ENCODE results near the gene EIF4B.
A peak's percentile ranks its signal among the peaks of the same experiment; 100 is the strongest.

EIF4B gene

DNA sequence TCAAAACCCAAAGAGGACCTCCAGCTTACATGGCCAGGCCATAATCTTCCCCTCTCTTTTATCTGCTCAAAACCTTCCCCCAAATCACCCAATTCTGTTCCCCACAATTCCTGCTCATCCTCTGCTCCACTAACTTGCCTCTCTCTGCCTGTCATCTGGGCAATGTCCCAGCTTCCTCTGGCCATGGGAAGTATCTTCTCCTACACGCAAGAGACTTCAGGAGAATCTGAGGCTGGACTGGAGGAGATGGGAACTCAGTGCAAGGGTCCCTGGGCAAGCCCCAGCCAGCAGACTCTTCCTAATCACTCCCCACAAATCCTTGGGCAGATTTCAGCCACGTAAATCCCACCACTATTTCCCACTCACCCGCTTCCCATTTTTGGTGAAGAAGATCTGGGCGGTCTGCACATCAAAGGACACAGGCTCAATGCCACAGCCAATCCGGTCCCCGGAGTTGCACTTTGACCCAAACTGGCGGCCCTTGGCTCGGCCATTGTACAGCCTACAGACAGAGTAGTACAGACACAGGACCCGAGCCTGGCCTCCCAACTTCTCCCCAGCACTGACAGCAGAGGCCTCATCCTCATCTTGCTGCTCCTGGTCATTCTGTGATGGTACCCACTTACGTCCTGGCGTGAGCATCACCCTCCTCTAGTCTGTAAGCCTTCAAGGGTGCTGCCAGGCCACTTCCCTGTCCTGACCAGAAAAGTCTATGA lies 68.2 kb downstream of the EIF4B start:
- no peaks in the 10 kb centered on the region for H3K9me3 Mint-ChIP-seq
- H3K27me3 Mint-ChIP-seq (ENCODE audit: low read depth, poor library complexity): peaks cover 10% of the 10 kb centered on the region
- peaks cover 59% of the 10 kb centered on the region for H3K4me1 Mint-ChIP-seq

DNA sequence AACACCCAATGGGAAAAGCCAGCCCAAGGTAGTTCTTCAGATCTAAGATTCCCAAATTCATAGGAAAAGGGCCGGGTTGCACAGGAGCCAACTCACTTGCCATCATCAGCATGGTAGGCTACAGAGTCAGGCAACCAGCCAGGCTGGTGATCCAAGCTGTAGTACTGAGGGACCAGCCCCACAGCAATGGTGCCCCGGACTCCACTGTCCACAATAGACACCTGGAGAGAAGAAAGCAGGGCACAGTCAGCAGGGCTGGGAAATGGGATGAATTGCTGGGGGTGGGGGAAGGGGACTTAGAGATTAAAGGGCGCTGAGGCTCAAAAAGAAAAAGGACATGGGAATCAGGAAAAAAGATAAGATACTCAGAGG lies 68.7 kb downstream of the EIF4B start:
- Mint-ChIP-seq H3K36me3 (ENCODE audit: low read depth) (peaks cover 27% of the 10 kb centered on the region), H3K4me3 (no peak overlapping the region), H3K9me3 (no peaks in the 10 kb centered on the region), H3K4me1 (peaks cover 58% of the 10 kb centered on the region), H3K27me3 (ENCODE audit: low read depth, poor library complexity) (peaks cover 8% of the 10 kb centered on the region), H3K27ac (no peak overlapping the region)
- TF ChIP-seq, protein P1, sequence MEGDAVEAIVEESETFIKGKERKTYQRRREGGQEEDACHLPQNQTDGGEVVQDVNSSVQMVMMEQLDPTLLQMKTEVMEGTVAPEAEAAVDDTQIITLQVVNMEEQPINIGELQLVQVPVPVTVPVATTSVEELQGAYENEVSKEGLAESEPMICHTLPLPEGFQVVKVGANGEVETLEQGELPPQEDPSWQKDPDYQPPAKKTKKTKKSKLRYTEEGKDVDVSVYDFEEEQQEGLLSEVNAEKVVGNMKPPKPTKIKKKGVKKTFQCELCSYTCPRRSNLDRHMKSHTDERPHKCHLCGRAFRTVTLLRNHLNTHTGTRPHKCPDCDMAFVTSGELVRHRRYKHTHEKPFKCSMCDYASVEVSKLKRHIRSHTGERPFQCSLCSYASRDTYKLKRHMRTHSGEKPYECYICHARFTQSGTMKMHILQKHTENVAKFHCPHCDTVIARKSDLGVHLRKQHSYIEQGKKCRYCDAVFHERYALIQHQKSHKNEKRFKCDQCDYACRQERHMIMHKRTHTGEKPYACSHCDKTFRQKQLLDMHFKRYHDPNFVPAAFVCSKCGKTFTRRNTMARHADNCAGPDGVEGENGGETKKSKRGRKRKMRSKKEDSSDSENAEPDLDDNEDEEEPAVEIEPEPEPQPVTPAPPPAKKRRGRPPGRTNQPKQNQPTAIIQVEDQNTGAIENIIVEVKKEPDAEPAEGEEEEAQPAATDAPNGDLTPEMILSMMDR (IDR thresholded peaks at IDR 0.05): no peak
- DNase-seq: no peak

More for the DNA sequence above, 68.2 kb downstream of the EIF4B start:
- no peak overlapping the region for H3K4me3 Mint-ChIP-seq
- peaks cover 27% of the 10 kb centered on the region for H3K36me3 Mint-ChIP-seq (ENCODE audit: low read depth)
- TF ChIP-seq, protein P1 (IDR thresholded peaks at IDR 0.05): no peak
- H3K27ac Mint-ChIP-seq: no peak overlapping the region
- DNase-seq: no peak

DNA sequence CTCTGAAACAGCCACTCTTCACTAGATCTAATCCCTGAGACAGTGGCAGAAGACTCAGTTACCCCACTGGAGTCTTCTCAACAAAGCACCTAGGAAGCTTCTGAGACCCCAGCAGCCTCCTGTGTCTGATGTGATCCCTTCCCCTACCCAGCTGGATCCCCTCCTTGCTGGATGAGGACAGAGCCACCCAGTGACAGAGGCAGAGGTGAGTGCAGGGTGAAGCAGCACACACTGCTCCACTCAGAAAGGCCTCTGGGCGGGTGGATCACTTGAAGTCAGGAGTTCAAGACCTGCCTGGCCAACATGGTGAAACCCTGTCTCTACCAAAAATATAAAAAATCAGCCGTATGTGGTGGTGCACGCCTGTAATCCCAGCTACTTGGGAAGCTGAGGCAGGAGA lies 70.2 kb downstream of the EIF4B start:
- H3K27me3 Mint-ChIP-seq (ENCODE audit: low read depth, poor library complexity): peaks cover 16% of the 10 kb centered on the region
- DNase-seq: no peak
- no peak overlapping the region for H3K4me3 Mint-ChIP-seq
- TF ChIP-seq, protein P1 (IDR thresholded peaks at IDR 0.05): no peak
- H3K9me3 Mint-ChIP-seq: no peaks in the 10 kb centered on the region
- H3K4me1 Mint-ChIP-seq: peaks cover 54% of the 10 kb centered on the region
- peaks cover 27% of the 10 kb centered on the region for H3K36me3 Mint-ChIP-seq (ENCODE audit: low read depth)
- no peak overlapping the region for H3K27ac Mint-ChIP-seq

DNA sequence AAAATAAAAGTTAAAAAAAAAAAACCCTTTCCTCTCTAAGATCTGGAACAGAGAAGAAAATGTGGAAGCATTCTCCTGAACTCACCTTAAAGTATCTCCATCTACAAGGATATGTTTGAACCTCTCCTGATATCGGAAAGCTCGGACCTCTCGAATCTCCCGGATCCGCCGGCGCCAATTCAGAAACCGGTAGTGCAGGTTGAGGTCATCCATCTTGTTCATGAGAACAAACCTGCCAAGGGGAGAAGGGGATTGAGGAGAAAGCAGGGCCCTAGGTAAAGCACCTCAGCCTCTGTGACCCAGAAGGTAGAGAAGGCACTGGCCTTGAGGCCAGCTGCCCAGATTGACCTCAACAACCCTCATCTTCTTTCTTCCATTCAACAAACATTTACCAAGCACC lies 70.8 kb downstream of the EIF4B start:
- H3K4me1 Mint-ChIP-seq: peaks cover 49% of the 10 kb centered on the region
- TF ChIP-seq, protein P1 (IDR thresholded peaks at IDR 0.05): no peak
- H3K27me3 Mint-ChIP-seq (ENCODE audit: low read depth, poor library complexity): peaks cover 22% of the 10 kb centered on the region
- DNase-seq: no peak
- H3K9me3 Mint-ChIP-seq: no peaks in the 10 kb centered on the region
- peaks cover 27% of the 10 kb centered on the region for H3K36me3 Mint-ChIP-seq (ENCODE audit: low read depth)
- no peak overlapping the region for H3K4me3 Mint-ChIP-seq
- no peak overlapping the region for H3K27ac Mint-ChIP-seq

DNA sequence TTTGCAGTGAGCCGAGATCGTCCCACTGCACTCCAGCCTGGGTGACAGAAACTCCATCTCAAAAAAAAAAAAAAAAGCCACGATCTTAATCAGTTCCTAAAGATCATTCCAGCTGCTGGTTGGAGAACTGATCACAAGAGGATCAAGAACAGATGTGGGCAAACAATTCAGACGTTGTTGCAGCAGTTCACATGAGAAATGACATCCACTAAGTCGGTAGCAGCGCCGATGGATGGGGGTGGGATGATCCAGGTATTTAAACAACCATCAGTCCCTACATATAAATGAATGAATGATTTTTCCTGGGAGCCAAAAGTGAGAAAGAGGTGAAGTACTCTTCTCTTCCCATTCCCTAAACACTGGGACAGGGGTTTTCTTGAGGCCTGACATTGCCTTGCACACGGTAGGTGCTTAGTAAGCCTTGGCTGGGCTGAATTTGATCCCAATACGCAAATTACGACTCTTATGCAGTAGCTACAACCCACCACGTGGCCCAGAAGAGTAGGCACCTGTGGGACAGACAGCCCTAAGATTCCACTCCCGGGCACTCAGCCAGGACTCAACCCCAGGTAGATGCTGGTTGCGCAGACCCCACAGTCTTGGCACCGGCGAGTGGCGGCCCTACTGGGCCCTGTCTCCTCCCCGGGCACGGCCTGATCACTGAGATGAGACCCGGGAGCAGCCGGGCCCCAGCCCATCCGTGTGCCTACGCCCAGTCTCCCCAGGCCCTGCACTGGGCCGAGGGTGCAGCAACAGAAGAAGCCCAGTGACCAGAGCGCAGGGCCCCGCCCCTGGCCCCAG lies 72.4 kb downstream of the EIF4B start:
- peak overlapping the region; percentile 92 for H3K4me3 Mint-ChIP-seq
- DNase-seq: no peak
- TF ChIP-seq, protein P1 (IDR thresholded peaks at IDR 0.05): no peak
- H3K4me1 Mint-ChIP-seq: peaks cover 37% of the 10 kb centered on the region
- no peak overlapping the region for H3K27ac Mint-ChIP-seq
- peaks cover 27% of the 10 kb centered on the region for H3K36me3 Mint-ChIP-seq (ENCODE audit: low read depth)
- H3K27me3 Mint-ChIP-seq (ENCODE audit: low read depth, poor library complexity): peaks cover 24% of the 10 kb centered on the region
- H3K9me3 Mint-ChIP-seq: peaks cover 5% of the 10 kb centered on the region
